Measurements from ENCODE around the gene SUCO.

SUCO gene

DNA sequence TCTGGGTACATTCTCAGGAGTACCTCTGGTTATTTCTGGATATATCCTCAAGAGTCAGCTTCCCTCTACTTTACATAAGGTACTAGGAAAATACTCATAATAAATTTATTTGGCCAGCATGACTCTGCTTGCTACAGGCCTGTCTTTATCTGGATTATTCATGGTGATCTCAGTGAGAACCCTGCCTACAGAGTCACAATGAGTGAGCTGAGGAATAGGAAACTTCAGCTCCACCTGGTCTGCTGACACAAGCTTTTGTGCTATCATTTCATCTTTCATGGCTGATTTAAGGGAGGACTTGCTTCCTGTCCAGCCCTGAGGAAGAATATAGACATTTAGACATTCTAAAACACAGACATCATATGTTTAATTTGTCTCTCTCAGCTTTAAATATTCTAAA is 19.5 kb upstream of the SUCO start:
- no peak for TF ChIP-seq CTCF (IDR thresholded peaks at IDR 0.05; ENCODE audit: control insufficient read depth, insufficient read depth, low read depth, low read length, missing control alignments)
- DNase-seq (ENCODE audit: low read depth), result no peak
- H3K4me3 ChIP-seq (ENCODE audit: control insufficient read depth, low read depth, low read length), result no peak overlapping the region

DNA sequence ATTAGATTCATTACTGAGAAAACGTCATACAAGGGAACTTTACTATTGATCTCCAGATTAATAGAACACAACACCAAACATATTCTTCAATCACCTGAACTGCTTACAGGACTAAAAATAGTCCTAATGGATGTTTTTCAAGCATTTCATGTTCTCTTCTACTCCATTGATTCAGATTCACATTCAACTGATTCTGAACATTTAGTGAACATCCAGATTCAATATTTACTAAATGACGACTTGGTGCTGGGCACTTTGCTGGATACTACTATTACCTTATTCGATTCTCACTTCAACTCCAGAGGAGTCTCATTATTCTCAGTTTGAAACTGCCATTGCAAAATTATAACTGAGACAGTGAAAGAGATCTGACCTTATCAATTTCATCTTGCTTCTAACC is 18.8 kb upstream of the SUCO start:
- no peak for TF ChIP-seq CTCF (IDR thresholded peaks at IDR 0.05; ENCODE audit: control insufficient read depth, insufficient read depth, low read depth, low read length, missing control alignments)
- no peak overlapping the region for H3K4me3 ChIP-seq (ENCODE audit: control insufficient read depth, low read depth, low read length)
- no peak for DNase-seq (ENCODE audit: low read depth)

GRCh38 chr1:172515436-172515835 is 17.5 kb upstream of the SUCO start:
- TF ChIP-seq CTCF (IDR thresholded peaks at IDR 0.05; ENCODE audit: control insufficient read depth, insufficient read depth, low read depth, low read length, missing control alignments), result no peak
- no peak overlapping the region for H3K4me3 ChIP-seq (ENCODE audit: control insufficient read depth, low read depth, low read length)
- DNase-seq (ENCODE audit: low read depth), result no peak

- DNase-seq (ENCODE audit: low read depth), result no peak
- H3K4me3 ChIP-seq (ENCODE audit: control insufficient read depth, low read depth, low read length), result no peak overlapping the region
- no peak for TF ChIP-seq CTCF (IDR thresholded peaks at IDR 0.05; ENCODE audit: control insufficient read depth, insufficient read depth, low read depth, low read length, missing control alignments)
Observed at GRCh38 chr1:172515927-172516326, 17.0 kb upstream of the SUCO start.

GRCh38 chr1:172517081-172517480 is 15.9 kb upstream of the SUCO start:
- DNase-seq (ENCODE audit: low read depth), result no peak
- no peak overlapping the region for H3K4me3 ChIP-seq (ENCODE audit: control insufficient read depth, low read depth, low read length)
- no peak for TF ChIP-seq CTCF (IDR thresholded peaks at IDR 0.05; ENCODE audit: control insufficient read depth, insufficient read depth, low read depth, low read length, missing control alignments)

DNA sequence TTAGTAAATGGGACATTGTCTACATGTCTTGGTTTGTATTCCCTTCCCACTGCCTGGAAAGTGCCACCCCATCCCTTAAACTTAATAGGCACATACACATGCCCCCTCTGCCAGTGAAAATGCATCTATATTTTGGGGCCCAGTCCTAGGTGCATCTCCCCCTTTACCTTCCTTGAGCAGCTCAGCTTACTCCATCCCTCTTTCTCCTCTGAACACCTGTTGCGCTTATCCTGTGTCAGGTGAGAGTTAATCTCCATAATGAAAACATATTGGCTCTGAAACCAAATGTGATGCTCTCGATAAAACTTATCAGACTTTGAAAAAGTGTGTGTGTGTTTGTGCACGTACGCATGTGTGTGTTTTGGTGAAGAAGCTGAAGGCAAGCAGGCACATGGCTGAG is 15.4 kb upstream of the SUCO start:
- H3K4me3 ChIP-seq (ENCODE audit: control insufficient read depth, low read depth, low read length), result no peak overlapping the region
- DNase-seq (ENCODE audit: low read depth), result no peak
- no peak for TF ChIP-seq CTCF (IDR thresholded peaks at IDR 0.05; ENCODE audit: control insufficient read depth, insufficient read depth, low read depth, low read length, missing control alignments)

DNA sequence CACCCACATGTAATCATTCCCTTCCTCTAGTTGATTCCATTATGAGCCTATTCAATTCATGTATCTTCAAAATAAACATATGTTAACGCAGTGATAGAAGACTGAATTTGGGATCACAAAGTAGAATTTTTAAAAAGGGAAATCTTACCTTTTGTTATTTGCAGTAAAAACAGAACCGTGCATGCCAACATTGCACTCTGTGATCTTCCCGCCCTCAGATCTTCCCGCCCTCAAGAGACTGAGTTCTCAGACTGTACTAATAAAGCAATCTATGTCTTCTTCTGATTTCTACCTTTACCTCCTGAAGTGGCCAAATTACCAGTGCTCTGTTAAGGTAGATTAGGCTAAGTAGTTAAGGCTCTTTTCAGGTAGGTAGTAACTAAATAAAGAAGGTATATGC is 3.6 kb upstream of the SUCO start:
- no peak overlapping the region for H3K4me3 ChIP-seq (ENCODE audit: control insufficient read depth, low read depth, low read length)
- no peak for TF ChIP-seq CTCF (IDR thresholded peaks at IDR 0.05; ENCODE audit: control insufficient read depth, insufficient read depth, low read depth, low read length, missing control alignments)
- no peak for DNase-seq (ENCODE audit: low read depth)
